Airway epithelial cell (primary cell): Measurements from ENCODE around the gene CCDC70. TPM values are rescaled to one million over a fixed set of nuclear protein-coding genes. Genes with fewer than 3 reads are reported as not detected.

ENCODE experiments used
- total RNA-seq: library from RNA; depleted of rRNA; stranded (reverse); fragments of >200 nt; gene quantifications from 2 replicates; pipeline ENCODE4 v1.2.3, GENCODE V29; 2015

Gene CCDC70
- not detected in 2 replicates for total RNA-seq

DNA sequence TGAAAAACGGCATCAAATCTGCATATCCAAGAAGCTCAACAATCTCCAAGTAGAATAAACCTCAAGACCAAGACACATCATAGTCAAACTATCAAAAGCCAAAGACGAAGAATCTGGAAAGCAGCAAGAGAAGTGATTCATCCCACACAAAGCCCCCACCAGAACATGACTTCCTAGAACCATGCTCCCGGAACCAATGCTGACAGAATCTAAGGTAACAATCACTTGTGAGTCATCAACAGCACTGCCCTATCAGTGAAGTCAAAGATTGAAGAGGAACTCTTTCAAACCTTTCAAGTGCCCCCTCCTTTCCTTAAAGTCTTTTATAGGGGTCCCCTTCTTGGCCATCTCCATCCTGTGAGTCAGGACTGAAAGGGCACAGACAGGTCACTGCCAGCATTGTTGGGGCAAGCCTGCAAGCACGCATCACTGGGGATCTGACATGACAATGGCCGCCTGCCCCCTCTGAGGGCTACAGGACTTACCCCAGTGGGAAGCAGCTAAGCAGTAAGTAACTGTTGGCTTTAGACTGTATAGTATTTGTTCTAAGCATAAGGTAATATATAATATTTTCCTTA, at the start of gene CCDC70:
CCDC70 (plus strand) TSS at position 247 of the 578 bp plus-strand sequence. CDS start 3,443 bp downstream, outside the sequence.

DNA sequence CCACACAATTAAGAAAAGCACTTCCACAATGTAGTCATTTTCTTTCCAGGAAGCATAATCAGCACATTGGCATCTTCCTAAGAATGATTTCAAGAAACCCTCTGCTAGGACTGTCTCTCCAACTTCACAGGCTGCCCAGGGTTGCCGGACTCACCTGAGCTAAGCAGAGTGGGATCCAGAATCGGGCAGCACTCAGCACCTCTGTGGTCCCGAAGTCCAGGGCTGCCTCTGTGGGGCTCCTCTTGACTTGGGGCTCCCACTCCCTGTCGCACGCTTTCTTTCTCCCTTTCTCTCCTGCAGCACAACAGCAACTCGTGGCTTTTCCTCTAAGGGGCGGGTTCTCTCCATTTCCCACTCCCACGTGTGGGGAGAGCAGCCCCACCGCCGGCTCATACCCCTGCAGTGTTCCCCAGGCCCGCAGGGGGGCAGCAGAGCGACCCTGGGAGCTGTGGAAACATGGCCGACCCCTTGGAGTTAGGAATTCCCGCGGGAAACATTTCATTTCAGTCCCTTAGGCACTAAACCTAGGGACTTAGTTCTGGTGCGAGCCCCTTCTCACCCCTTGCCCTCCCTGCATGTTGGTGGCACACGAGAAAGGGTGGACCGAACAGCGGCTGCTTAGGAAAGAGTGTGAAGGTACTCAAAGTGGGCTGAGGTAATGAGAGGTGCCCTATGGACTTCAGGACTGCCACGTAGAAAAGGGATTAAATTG, 16.8 kb upstream of the CCDC70 start, which contains the start of gene TMEM272:
TMEM272 (minus strand) TSS at position 316 of the 712 bp plus-strand sequence. CDS start 6,647 bp downstream, outside the sequence.

Other genes with a start within 250 kb of the CCDC70 start
- 2.3 and 4.6 TPM in 2 replicates for gene DHRS12, start 57.8 kb upstream of the CCDC70 start, total RNA-seq
- not detected in 2 replicates for gene TMEM272, start 16.8 kb upstream of the CCDC70 start, total RNA-seq
- 4.5 and 5.3 TPM in 2 replicates for gene ATP7B, start 149.5 kb downstream of the CCDC70 start, total RNA-seq
- gene ALG11, start 150.4 kb downstream of the CCDC70 start, total RNA-seq = 5.4 and 10.1 TPM in 2 replicates
- gene UTP14C, start 162.7 kb downstream of the CCDC70 start, total RNA-seq = 6.1 and 7.1 TPM in 2 replicates